Sigmoid colon (tissue), 7 donors: Measurements from ENCODE around the gene UBXN10. TPM values are rescaled to one million over a fixed set of nuclear protein-coding genes. Genes with fewer than 3 reads are reported as not detected.
A peak's percentile ranks its signal among the peaks of the same experiment; 100 is the strongest.

Experiments
- DNase-seq: peaks from one replicate; pipeline ENCODE4 v3.0.0-alpha.2; 2019
- H3K27ac ChIP-seq, 4 donors: fragments of 200-600 bp; sonication (generic); one replicate each; pipeline ENCODE4 v1.5.1; 2016 to 2019; ENCODE audit warnings: mild to moderate bottlenecking in 1 of 4
- H3K27me3 ChIP-seq, 3 donors: fragments of 200-600 bp; sonication (generic); one replicate each; pipeline ENCODE4 v1.5.1; 2019; ENCODE audit warnings: mild to moderate bottlenecking in 1 of 3
- H3K36me3 ChIP-seq, 4 donors: fragments of 200-600 bp; sonication (generic); one replicate each; pipeline ENCODE4 v1.5.1; 2016 to 2019
- H3K4me1 ChIP-seq, 4 donors: fragments of 200-600 bp; sonication (generic); one replicate each; pipeline ENCODE4 v1.5.1; 2017 to 2019
- H3K4me3 ChIP-seq, 4 donors: fragments of 200-600 bp; sonication (generic); one replicate each; pipeline ENCODE4 v1.5.1; 2017 to 2019; ENCODE audit warnings: mild to moderate bottlenecking in 2 of 4, moderate library complexity in 1 of 4
- H3K9me3 ChIP-seq, 4 donors: fragments of 200-600 bp in 3 of 4; sonication (generic) in 3 of 4; one replicate each; pipeline versions ENCODE4 v1.5.1 to v1.6.1; 2013 to 2019
- CTCF ChIP-seq, 4 experiments: fragments of 450-650 bp in 3 of 4; fragments of 200-600 bp in 1 of 4; IDR thresholded peaks; one replicate each; pipeline ENCODE4 v1.5.1; 2016 to 2019; ENCODE audit warnings: antibody characterized with exemption in 4 of 4, mild to moderate bottlenecking in 3 of 4, moderate library complexity in 2 of 4
- EP300 ChIP-seq, 4 donors: sonication (generic); formaldehyde crosslinking; IDR thresholded peaks; one replicate each; pipeline ENCODE4 v1.6.1; 2017; ENCODE audit warnings: antibody characterized with exemption in 4 of 4
- POLR2A ChIP-seq, 2 donors: fragments of 450-650 bp; IDR thresholded peaks; one replicate each; pipeline ENCODE4 v1.6.1; 2016; ENCODE audit warnings: antibody characterized with exemption in 2 of 2, mild to moderate bottlenecking in 2 of 2, moderate library complexity in 2 of 2
- POLR2AphosphoS5 ChIP-seq, 4 donors: sonication (generic); formaldehyde crosslinking; IDR thresholded peaks; one replicate each; pipeline ENCODE4 v1.6.1; 2017; ENCODE audit warnings: antibody characterized with exemption in 4 of 4
- WGBS, 2 donors: extraction: QIAGEN DNeasy Blood & Tissue Kit; methylation state at CpG; one replicate each; pipeline ENCODE4 v1.1.7; 2013; 5-methylcytosine and 5-hydroxymethylcytosine counted together
- intact Hi-C: fragments of 100-400 bp; cut with DNase I; formaldehyde crosslinking; loops from one replicate; pipeline ENCODE4 v1.15.1; 2023
- polyA plus RNA-seq, 3 donors: library from polyadenylated mRNA; stranded (reverse); fragments of 200-250 nt; gene quantifications; one replicate each; pipeline ENCODE4 v1.2.3, GENCODE V29; 2013
- total RNA-seq, 4 donors: library from RNA; depleted of rRNA; stranded (reverse); fragments of >200 nt; gene quantifications; one replicate each; pipeline ENCODE4 v1.1.0, GENCODE V29; 2016
- donor health status: healthy with polysubstance abuse.
- donor health status: Bipolar disorder and iron deficiency.
- donor health status: healthy.

UBXN10 gene
- total and polyA plus RNA-seq, 7 donors: 2.9 to 25.0 (median 14.6) TPM

GRCh38 chr1:20233394-20233793, 47.5 kb downstream of the UBXN10 start:
- intact Hi-C loops: no loop called here

GRCh38 chr1:20233866-20234265, 48.0 kb downstream of the UBXN10 start:
- 44 to 67% methylated on average over 6 of the region's 6 CpGs for WGBS, 2 donors
- no peaks in the 10 kb centered on the region for H3K4me1 ChIP-seq
- no peak for DNase-seq
- H3K27me3 ChIP-seq: peaks cover 0 to 30% (median 7%) of the 10 kb centered on the region in 3 donors
- no peak overlapping the region for H3K27ac ChIP-seq
- H3K9me3 ChIP-seq: no peaks in the 10 kb centered on the region
- intact Hi-C loops: no loop called here
- no peaks in the 10 kb centered on the region for H3K36me3 ChIP-seq
- TF ChIP-seq EP300 (IDR thresholded peaks at IDR 0.05): no peak
- no peak overlapping the region for H3K4me3 ChIP-seq

More at GRCh38 chr1:20233394-20233793, 47.5 kb downstream of the UBXN10 start:
- Histone ChIP-seq H3K36me3 (no peaks in the 10 kb centered on the region), H3K4me3 (no peak overlapping the region), H3K27me3 (peaks cover 0 to 30% (median 7%) of the 10 kb centered on the region in 3 donors), H3K27ac (no peak overlapping the region), H3K4me1 (no peaks in the 10 kb centered on the region), H3K9me3 (no peaks in the 10 kb centered on the region)
- WGBS, 2 donors: 39 to 42% methylated on average over 3 of the region's 3 CpGs
- no peak for DNase-seq
- peak in 1 of 4 experiments; percentile 8 for TF ChIP-seq CTCF (IDR thresholded peaks at IDR 0.05)
- TF ChIP-seq EP300 (IDR thresholded peaks at IDR 0.05): no peak

- intact Hi-C loops: no loop called here
- 68 to 86% methylated on average over 6 of the region's 6 CpGs for WGBS, 2 donors
- Histone ChIP-seq H3K27ac (no peak overlapping the region), H3K4me3 (no peak overlapping the region), H3K36me3 (no peaks in the 10 kb centered on the region), H3K9me3 (no peaks in the 10 kb centered on the region), H3K4me1 (no peaks in the 10 kb centered on the region), H3K27me3 (peaks cover 0 to 40% (median 7%) of the 10 kb centered on the region in 3 donors)
- TF ChIP-seq CTCF (IDR thresholded peaks at IDR 0.05): no peak
- no peak for TF ChIP-seq POLR2A (IDR thresholded peaks at IDR 0.05)
- no peak for TF ChIP-seq POLR2AphosphoS5 (IDR thresholded peaks at IDR 0.05)
- no peak for TF ChIP-seq EP300 (IDR thresholded peaks at IDR 0.05)
- DNase-seq: no peak
Measured at GRCh38 chr1:20234788-20235535, 49.1 kb downstream of the UBXN10 start.

- H3K27me3 ChIP-seq: peaks cover 0 to 35% (median 8%) of the 10 kb centered on the region in 3 donors
- intact Hi-C loops: no loop called here
- TF ChIP-seq EP300 (IDR thresholded peaks at IDR 0.05) (no peak), POLR2A (IDR thresholded peaks at IDR 0.05) (no peak), CTCF (IDR thresholded peaks at IDR 0.05) (no peak), POLR2AphosphoS5 (IDR thresholded peaks at IDR 0.05) (no peak)
- WGBS, 2 donors: 59 to 77% methylated on average over 6 of the region's 6 CpGs
- no peak overlapping the region for H3K4me3 ChIP-seq
- DNase-seq: no peak
- H3K4me1 ChIP-seq: no peaks in the 10 kb centered on the region
- H3K9me3 ChIP-seq: no peaks in the 10 kb centered on the region
- H3K27ac ChIP-seq: no peak overlapping the region
- no peaks in the 10 kb centered on the region for H3K36me3 ChIP-seq
Measured at GRCh38 chr1:20237646-20238045, 51.8 kb downstream of the UBXN10 start.

GRCh38 chr1:20240012-20240411, 54.1 kb downstream of the UBXN10 start:
- TF ChIP-seq POLR2AphosphoS5 (IDR thresholded peaks at IDR 0.05) (no peak), CTCF (IDR thresholded peaks at IDR 0.05) (no peak), EP300 (IDR thresholded peaks at IDR 0.05) (no peak), POLR2A (IDR thresholded peaks at IDR 0.05) (no peak)
- no peak for DNase-seq
- intact Hi-C loops: no loop called here
- Histone ChIP-seq H3K4me1 (no peaks in the 10 kb centered on the region), H3K9me3 (no peaks in the 10 kb centered on the region), H3K4me3 (no peak overlapping the region), H3K36me3 (no peaks in the 10 kb centered on the region), H3K27ac (no peak overlapping the region), H3K27me3 (peaks cover 0 to 24% (median 7%) of the 10 kb centered on the region in 3 donors)
- WGBS, 2 donors: 26 to 63% methylated on average over 2 of the region's 2 CpGs
